Activated gamma-delta T cell (primary cell): ENCODE data around the gene OR4C15.

Experiments used
- DNase-seq: peaks from one replicate; lab custom pipeline; 2025; lab: John Stamatoyannopoulos, UW
- total RNA-seq, 2 donors: gene quantifications; one replicate each; lab custom pipeline; 2026; lab: John Stamatoyannopoulos, UW

The OR4C15 gene
- 0 reads per million in 2 donors for total RNA-seq

DNA sequence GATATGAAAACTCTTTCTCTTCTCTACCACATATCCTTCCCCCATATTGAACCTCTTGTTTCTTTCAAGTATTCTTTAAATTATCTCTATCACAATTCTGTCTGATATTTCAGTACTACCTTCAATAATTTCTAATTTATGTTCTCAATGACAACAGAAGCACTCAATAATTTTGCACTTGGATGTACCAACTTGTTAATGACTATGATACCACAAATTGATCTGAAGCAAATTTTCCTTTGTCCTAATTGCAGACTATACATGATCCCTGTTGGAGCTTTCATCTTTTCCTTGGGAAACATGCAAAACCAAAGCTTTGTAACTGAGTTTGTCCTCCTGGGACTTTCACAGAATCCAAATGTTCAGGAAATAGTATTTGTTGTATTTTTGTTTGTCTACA, at the start of gene OR4C15:
TSS of gene OR4C15 (plus strand) at position 301 of the 400 bp plus-strand sequence. CDS start at position 301, 0 bp downstream.
- no peak for DNase-seq

DNA sequence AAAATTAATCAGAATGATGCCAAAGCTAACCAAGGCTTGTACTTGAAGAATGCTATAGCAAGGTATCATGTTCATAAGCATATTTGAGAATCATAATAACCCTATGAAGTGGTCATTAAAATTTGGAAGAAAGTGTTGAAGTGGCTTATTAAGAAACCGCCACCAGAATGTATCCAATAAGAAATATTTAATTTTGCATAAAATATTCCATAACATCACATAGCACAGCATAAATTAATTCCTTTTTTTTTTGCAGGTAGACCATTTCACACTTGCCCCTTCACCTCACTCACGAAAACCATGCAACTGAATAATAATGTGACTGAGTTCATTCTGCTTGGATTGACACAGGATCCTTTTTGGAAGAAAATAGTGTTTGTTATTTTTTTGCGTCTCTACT, 17.6 kb downstream of the OR4C15 start, which contains the start of gene OR4C16:
TSS of gene OR4C16 (plus strand) at position 301 of the 400 bp plus-strand sequence. CDS start at position 301, 0 bp downstream.
- no peak for DNase-seq

DNA sequence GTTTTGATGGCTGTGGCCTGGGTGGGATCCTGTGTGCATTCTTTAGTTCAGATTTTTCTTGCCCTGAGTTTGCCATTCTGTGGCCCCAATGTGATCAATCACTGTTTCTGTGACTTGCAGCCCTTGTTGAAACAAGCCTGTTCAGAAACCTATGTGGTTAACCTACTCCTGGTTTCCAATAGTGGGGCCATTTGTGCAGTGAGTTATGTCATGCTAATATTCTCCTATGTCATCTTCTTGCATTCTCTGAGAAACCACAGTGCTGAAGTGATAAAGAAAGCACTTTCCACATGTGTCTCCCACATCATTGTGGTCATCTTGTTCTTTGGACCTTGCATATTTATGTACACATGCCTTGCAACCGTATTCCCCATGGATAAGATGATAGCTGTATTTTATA, 18.3 kb downstream of the OR4C15 start:
- DNase-seq = no peak
